Uterus (tissue), 4 donors: ENCODE measurements around the gene RAC3. TPM values are rescaled to one million over a fixed set of nuclear protein-coding genes. Genes with fewer than 3 reads are reported as not detected.

Source experiments
- DNase-seq, 2 donors: peaks; one replicate each; pipeline ENCODE4 v3.0.0-alpha.2; 2019 to 2020
- H3K27ac ChIP-seq, 2 donors: fragments of 200-600 bp; sonication (generic); 1 replicate in 1 of 2; 2 replicates in 1 of 2; pipeline ENCODE4 v1.5.1; 2016 to 2018
- H3K27me3 ChIP-seq, 2 donors: fragments of 200-600 bp; sonication (generic); one replicate each; pipeline ENCODE4 v1.5.1; 2018 to 2019; ENCODE audit warnings: control low read depth in 1 of 2
- H3K36me3 ChIP-seq, 2 donors: fragments of 200-600 bp; sonication (generic); one replicate each; pipeline ENCODE4 v1.5.1; 2019; ENCODE audit warnings: control low read depth in 1 of 2
- H3K4me1 ChIP-seq, 2 donors: fragments of 200-600 bp; sonication (generic); one replicate each; pipeline ENCODE4 v1.5.1; 2018 to 2019; ENCODE audit warnings: control low read depth in 1 of 2
- H3K4me3 ChIP-seq, 2 donors: fragments of 200-600 bp; sonication (generic); 1 replicate in 1 of 2; 2 replicates in 1 of 2; pipeline ENCODE4 v1.5.1; 2018 to 2019; ENCODE audit warnings: mild to moderate bottlenecking in 1 of 2
- H3K9me3 ChIP-seq, 2 donors: fragments of 200-600 bp; sonication (generic); one replicate each; pipeline ENCODE4 v1.5.1; 2019; ENCODE audit warnings: control low read depth in 1 of 2
- POLR2A ChIP-seq, 2 donors: fragments of 450-650 bp; IDR thresholded peaks; one replicate each; pipeline ENCODE4 v1.6.1; 2016; ENCODE audit warnings: antibody characterized with exemption in 2 of 2, mild to moderate bottlenecking in 1 of 2, moderate library complexity in 1 of 2
- intact Hi-C: fragments of 100-400 bp; cut with DNase I; formaldehyde crosslinking; loops from one replicate; pipeline ENCODE4 v1.15.1; 2023; ENCODE audit warnings: low total_unique reads
- total RNA-seq, 4 donors: library from RNA; depleted of rRNA in 3 of 4; stranded (reverse); fragments of >200 nt in 3 of 4; gene quantifications; one replicate each; pipeline versions ENCODE4 v1.1.0 to v1.2.4, GENCODE V29; 2014 to 2023
- TF ChIP-seq, protein P1 (sequence below), 4 experiments: fragments of 200-600 bp in 2 of 4; fragments of 450-650 bp in 2 of 4; sonication (generic) in 2 of 4; IDR thresholded peaks; one replicate each; pipeline ENCODE4 v1.5.1; 2016 to 2019; ENCODE audit warnings: antibody characterized with exemption in 4 of 4, mild to moderate bottlenecking in 2 of 4, moderate library complexity in 1 of 4
- donor health status: DM: yes; HTN: yes; CAD: no.

The RAC3 gene
- total RNA-seq, 4 donors from 2014 or later: 0.91 to 8.4 TPM; not detected in 2

DNA sequence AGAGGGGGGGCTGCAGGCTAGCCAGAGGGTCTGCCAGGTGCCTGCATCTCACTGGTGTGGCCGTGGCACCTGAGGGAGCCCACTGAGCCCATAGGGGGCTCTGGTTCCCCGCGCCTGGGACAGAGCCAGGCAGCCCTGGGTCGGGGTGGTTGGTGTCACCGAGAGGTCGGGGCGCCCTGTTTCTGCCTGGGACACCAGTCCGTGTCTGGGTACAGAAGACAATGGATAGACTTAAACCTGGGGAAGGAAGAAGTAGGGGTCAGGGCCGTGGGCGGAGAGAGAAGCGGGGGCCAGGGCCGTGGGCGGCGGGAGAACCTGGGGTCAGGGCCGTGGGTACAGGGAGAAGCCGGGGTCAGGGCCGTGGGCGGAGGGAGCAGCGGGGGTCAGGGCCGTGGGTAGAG lies 17.1 kb downstream of the RAC3 start:
- intact Hi-C loops: no loop called here
- H3K36me3 ChIP-seq: no peaks in the 10 kb centered on the region

DNA sequence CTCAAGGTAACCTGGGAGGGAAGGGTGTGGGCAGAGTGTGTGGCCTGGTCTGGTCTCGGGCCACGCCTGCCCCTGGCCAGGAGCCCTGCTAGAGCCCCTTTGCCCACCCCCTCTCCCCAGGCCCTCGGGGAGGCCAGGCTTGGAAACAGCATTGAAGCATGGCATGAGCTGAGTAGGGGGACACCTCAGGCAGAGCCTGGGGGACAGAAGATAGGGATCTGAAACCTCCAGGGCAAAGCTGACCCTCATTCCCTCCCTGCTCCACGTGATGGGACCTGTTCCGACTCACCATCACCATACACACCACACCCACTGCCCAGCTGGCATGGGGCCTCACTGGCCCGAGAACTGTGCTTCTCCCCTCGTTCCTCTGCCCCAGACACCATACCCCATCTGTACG lies 17.6 kb downstream of the RAC3 start:
- intact Hi-C loops: no loop called here
- Histone ChIP-seq H3K4me1 (peaks cover 0 to 28% of the 10 kb centered on the region in 2 donors), H3K27me3 (no peaks in the 10 kb centered on the region), H3K9me3 (no peaks in the 10 kb centered on the region), H3K36me3 (no peaks in the 10 kb centered on the region), H3K4me3 (no peak overlapping the region), H3K27ac (no peak overlapping the region)
- TF ChIP-seq, protein P1, sequence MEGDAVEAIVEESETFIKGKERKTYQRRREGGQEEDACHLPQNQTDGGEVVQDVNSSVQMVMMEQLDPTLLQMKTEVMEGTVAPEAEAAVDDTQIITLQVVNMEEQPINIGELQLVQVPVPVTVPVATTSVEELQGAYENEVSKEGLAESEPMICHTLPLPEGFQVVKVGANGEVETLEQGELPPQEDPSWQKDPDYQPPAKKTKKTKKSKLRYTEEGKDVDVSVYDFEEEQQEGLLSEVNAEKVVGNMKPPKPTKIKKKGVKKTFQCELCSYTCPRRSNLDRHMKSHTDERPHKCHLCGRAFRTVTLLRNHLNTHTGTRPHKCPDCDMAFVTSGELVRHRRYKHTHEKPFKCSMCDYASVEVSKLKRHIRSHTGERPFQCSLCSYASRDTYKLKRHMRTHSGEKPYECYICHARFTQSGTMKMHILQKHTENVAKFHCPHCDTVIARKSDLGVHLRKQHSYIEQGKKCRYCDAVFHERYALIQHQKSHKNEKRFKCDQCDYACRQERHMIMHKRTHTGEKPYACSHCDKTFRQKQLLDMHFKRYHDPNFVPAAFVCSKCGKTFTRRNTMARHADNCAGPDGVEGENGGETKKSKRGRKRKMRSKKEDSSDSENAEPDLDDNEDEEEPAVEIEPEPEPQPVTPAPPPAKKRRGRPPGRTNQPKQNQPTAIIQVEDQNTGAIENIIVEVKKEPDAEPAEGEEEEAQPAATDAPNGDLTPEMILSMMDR (IDR thresholded peaks at IDR 0.05): no peak
- no peak for TF ChIP-seq POLR2A (IDR thresholded peaks at IDR 0.05)
- DNase-seq: no peak

More for the DNA sequence above, 17.1 kb downstream of the RAC3 start:
- Histone ChIP-seq H3K27ac (no peak overlapping the region), H3K4me1 (peaks cover 0 to 23% of the 10 kb centered on the region in 2 donors), H3K9me3 (no peaks in the 10 kb centered on the region), H3K27me3 (no peaks in the 10 kb centered on the region), H3K4me3 (no peak overlapping the region)
- TF ChIP-seq POLR2A (IDR thresholded peaks at IDR 0.05): no peak
- TF ChIP-seq, protein P1 (IDR thresholded peaks at IDR 0.05): no peak
- no peak for DNase-seq

DNA sequence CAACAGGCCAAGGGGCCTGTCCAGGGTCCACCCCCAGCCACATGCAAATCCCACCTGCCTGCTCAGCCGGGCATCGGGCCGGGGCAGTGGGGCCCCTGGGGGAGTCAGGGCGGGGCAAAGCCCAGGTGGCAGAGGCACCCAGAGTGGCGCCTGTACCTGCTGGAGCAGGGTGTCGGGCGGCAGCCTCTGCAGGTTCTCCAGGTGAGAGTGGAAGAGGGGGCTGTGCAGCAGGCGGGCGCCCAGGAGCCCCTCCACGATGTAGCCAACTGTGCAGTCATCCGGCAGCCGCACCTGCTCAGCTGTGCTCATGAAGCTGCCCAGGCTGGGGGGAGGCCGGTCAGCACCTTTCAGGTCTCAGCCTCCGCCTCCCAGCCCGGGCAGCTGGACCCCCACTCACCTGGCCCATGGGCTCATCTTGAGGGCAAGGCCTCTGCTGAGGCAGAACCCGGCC lies 18.1 kb downstream of the RAC3 start:
- no peaks in the 10 kb centered on the region for H3K27me3 ChIP-seq
- no peak for TF ChIP-seq POLR2A (IDR thresholded peaks at IDR 0.05)
- TF ChIP-seq, protein P1 (IDR thresholded peaks at IDR 0.05): no peak
- no peaks in the 10 kb centered on the region for H3K9me3 ChIP-seq
- no peaks in the 10 kb centered on the region for H3K36me3 ChIP-seq
- intact Hi-C loops: no loop called here
- DNase-seq: no peak
- H3K4me3 ChIP-seq: no peak overlapping the region
- H3K4me1 ChIP-seq: peaks cover 0 to 28% of the 10 kb centered on the region in 2 donors
- no peak overlapping the region for H3K27ac ChIP-seq

DNA sequence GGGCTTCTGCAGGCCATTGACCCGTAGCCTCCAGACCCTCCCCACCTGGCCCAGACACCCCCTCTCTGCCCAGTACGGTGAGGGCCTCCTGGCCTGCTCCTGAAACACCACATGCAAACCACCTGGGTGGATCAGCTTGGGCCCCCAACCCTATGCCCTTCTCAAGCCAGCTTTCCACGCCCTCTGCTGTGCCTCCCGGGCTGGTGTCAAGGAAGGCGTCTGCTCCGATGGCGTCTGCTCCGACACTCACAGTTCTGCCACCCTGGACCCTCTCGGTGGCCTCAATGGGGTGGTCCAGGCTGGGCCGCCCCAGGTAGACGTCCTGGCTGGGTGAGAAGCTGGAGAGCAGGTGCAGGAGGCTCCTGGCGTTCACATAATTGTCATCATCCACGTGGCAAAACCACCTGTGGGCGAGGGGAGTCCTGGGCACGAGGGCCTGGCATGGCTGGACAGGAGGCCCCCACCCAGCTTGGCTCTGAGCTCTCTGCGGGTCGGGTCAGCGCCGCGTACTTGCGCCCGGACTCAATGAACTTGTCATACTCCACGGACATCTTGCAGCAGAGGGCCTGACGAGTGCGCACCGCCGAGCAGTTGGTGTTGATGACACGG lies 18.8 kb downstream of the RAC3 start:
- H3K4me3 ChIP-seq: peak overlapping the region; percentile 48 to 98
- no peaks in the 10 kb centered on the region for H3K36me3 ChIP-seq
- H3K4me1 ChIP-seq: peaks cover 0 to 28% of the 10 kb centered on the region in 2 donors
- H3K9me3 ChIP-seq: no peaks in the 10 kb centered on the region
- H3K27me3 ChIP-seq: no peaks in the 10 kb centered on the region
- no peak overlapping the region for H3K27ac ChIP-seq
- intact Hi-C loops: no loop called here
- TF ChIP-seq POLR2A (IDR thresholded peaks at IDR 0.05): no peak
- TF ChIP-seq, protein P1 (IDR thresholded peaks at IDR 0.05): no peak
- DNase-seq: no peak

DNA sequence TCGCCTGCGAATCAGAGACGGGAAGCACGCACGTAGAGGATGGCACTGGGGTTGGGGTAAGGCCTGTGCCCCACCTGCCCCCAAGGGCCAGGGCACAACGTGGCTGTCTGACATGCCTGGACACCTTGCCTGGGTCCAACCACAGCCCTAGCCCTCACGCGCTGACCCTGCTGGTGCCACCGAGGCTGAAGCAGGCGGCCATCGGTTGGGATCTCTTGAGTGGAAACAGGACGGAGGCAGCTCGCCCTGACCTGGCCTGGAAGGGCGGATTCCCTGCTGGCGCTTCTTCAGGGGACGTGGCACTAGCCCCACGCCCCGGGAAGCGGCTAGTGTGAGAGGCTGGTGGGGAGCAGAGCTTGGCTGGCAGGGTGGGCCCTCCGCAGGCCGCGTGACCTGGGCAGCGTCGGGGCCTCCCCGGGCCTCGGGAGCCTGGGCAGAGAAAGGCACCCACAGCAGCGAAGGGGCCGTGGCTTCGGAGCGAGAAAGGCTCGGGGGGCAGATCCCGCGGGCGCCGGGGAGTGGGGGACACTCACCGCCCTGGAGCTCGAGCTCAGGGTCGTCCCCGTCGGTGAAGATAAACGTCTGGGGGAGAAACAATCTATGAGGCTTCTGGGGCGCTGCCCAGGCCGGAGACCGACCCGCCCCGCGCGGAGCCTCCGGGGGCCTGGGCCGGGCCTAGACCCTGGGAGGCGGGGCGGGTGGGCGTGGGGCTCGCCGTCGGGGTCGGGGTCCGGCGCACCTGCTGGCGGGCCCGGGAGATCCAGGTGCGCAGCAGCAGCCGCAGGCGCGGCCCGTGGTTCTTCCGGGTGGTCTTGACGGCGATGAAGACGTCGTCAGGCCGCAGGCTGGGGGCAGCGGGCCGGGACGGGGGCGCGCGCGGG lies 19.5 kb downstream of the RAC3 start:
- intact Hi-C loops: no loop called here
- DNase-seq: no peak

More for the DNA sequence above, 19.5 kb downstream of the RAC3 start:
- Histone ChIP-seq H3K4me1 (peaks cover 0 to 28% of the 10 kb centered on the region in 2 donors), H3K27ac (peak overlapping the region; percentile 60 to 73), H3K27me3 (no peaks in the 10 kb centered on the region), H3K9me3 (no peaks in the 10 kb centered on the region), H3K4me3 (peak overlapping the region; percentile 48 to 98), H3K36me3 (no peaks in the 10 kb centered on the region)
- TF ChIP-seq, protein P1 (IDR thresholded peaks at IDR 0.05): no peak
- TF ChIP-seq POLR2A (IDR thresholded peaks at IDR 0.05): no peak
